ENCODE data around the gene DTX1. TPM values are rescaled to one million over a fixed set of nuclear protein-coding genes. Genes with fewer than 3 reads are reported as not detected.

DTX1 gene
- 0.03 TPM in 1 of 2 replicates, not detected in the other for total RNA-seq

GRCh38 chr12:113056631-113057488 is at the start of gene DTX1:
DTX1 (plus strand) TSS chr12:113056730; CDS start chr12:113058193, 1,463 bp downstream.

GRCh38 chr12:113135178-113136127 is 78.9 kb downstream of the DTX1 start, which contains the start of gene RASAL1:
RASAL1 (minus strand) TSS chr12:113135761; CDS start chr12:113135462, 299 bp downstream.

Other genes starting within 250 kb of the DTX1 start
- gene OAS1, start 149.8 kb upstream of the DTX1 start, total RNA-seq = 1.2 and 1.5 TPM in 2 replicates
- 5.1 and 5.5 TPM in 2 replicates for gene OAS3, start 118.3 kb upstream of the DTX1 start, total RNA-seq
- gene OAS2, start 78.2 kb upstream of the DTX1 start, total RNA-seq = 2.5 and 4.2 TPM in 2 replicates
- gene RASAL1, start 79.0 kb downstream of the DTX1 start, total RNA-seq = not detected in 2 replicates
- not detected in 2 replicates for gene CFAP73, start 93.0 kb downstream of the DTX1 start, total RNA-seq
- gene DDX54, start 128.7 kb downstream of the DTX1 start, total RNA-seq = 21.9 and 32.1 TPM in 2 replicates
- 17.3 and 19.6 TPM in 2 replicates for gene RITA1, start 129.0 kb downstream of the DTX1 start, total RNA-seq
- 54.5 and 87.9 TPM in 2 replicates for gene TPCN1, start 164.7 kb downstream of the DTX1 start, total RNA-seq